Measurements from ENCODE around the gene PROSER2. TPM values are rescaled to one million over a fixed set of nuclear protein-coding genes. Genes with fewer than 3 reads are reported as not detected.
"Not testable (repeated sequence)": the region's sequence is repeated elsewhere in the genome, so short reads cannot be mapped to it uniquely, and the experiment has no call there.

The PROSER2 gene
- total and polyA plus RNA-seq, 9 donors = 1.3 to 13.4 (median 3.7) TPM

GRCh38 chr10:11887381-11888227 is 64.4 kb downstream of the PROSER2 start:
- H3K27me3 ChIP-seq = no peaks in the 10 kb centered on the region
- H3K4me1 ChIP-seq (ENCODE audit: insufficient read depth) = no peaks in the 10 kb centered on the region
- H3K36me3 ChIP-seq = no peaks in the 10 kb centered on the region
- H3K27ac ChIP-seq = no peak overlapping the region
- TF ChIP-seq, protein P1, sequence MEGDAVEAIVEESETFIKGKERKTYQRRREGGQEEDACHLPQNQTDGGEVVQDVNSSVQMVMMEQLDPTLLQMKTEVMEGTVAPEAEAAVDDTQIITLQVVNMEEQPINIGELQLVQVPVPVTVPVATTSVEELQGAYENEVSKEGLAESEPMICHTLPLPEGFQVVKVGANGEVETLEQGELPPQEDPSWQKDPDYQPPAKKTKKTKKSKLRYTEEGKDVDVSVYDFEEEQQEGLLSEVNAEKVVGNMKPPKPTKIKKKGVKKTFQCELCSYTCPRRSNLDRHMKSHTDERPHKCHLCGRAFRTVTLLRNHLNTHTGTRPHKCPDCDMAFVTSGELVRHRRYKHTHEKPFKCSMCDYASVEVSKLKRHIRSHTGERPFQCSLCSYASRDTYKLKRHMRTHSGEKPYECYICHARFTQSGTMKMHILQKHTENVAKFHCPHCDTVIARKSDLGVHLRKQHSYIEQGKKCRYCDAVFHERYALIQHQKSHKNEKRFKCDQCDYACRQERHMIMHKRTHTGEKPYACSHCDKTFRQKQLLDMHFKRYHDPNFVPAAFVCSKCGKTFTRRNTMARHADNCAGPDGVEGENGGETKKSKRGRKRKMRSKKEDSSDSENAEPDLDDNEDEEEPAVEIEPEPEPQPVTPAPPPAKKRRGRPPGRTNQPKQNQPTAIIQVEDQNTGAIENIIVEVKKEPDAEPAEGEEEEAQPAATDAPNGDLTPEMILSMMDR (IDR thresholded peaks at IDR 0.05) = no peak
- no peak for TF ChIP-seq EP300 (IDR thresholded peaks at IDR 0.05)
- H3K4me3 ChIP-seq = no peak overlapping the region
- no peak for DNase-seq
- H3K9me3 ChIP-seq = no peaks in the 10 kb centered on the region
- 81 to 83% (median 81%) methylated on average over 16 of the region's 16 CpGs for WGBS, 3 donors
- intact Hi-C loops (cut with DNase I) = no loop called here

GRCh38 chr10:11889263-11889662 is 66.1 kb downstream of the PROSER2 start:
- intact Hi-C loops (cut with DNase I); H3K4me3 ChIP-seq; H3K9me3 ChIP-seq; H3K27me3 ChIP-seq; H3K27ac ChIP-seq; DNase-seq; H3K36me3 ChIP-seq; H3K4me1 ChIP-seq (ENCODE audit: insufficient read depth): not testable (repeated sequence)
- WGBS, 3 donors = 82 to 84% (median 83%) methylated on average over 8 of the region's 8 CpGs

GRCh38 chr10:11891776-11892486 is 68.8 kb downstream of the PROSER2 start:
- H3K9me3 ChIP-seq = no peaks in the 10 kb centered on the region
- intact Hi-C loops (cut with DNase I) = loop anchor here in 1 of 4 donors (5.0 kb wide), 1 partner anchor 860 kb away; no protein-coding TSS in a partner anchor
- no peaks in the 10 kb centered on the region for H3K36me3 ChIP-seq
- DNase-seq = no peak
- H3K27me3 ChIP-seq = no peaks in the 10 kb centered on the region
- H3K4me3 ChIP-seq = no peak overlapping the region
- no peak for TF ChIP-seq EP300 (IDR thresholded peaks at IDR 0.05)
- WGBS, 3 donors = 96 to 97% (median 96%) methylated on average over 22 of the region's 22 CpGs
- H3K27ac ChIP-seq = no peak overlapping the region
- no peaks in the 10 kb centered on the region for H3K4me1 ChIP-seq (ENCODE audit: insufficient read depth)

DNA sequence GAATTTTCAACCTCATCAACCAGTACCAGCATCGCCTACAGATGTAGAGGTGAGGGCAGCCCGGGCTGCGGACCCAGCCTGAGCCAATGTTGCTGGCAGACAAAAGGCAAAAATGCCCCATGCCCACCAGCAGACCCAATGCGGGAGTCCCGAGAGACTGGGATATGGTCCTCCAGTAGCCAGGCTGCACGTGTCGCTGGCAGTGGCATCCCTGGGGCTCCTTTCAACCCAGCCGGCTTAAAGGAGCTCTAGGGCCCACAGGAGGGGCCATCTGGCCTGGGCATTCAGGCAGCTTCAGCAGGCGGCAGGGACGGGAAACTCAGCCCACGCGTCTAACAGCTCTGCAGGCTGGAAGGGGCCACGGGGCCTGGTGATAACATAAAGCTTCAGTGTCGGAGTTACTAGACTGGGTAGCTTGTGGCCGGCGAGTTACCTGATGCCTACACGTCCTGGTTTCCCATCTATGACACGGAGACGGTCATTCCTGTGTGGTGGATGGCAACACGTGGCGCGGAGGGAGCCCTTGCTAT is 70.7 kb downstream of the PROSER2 start:
- no peaks in the 10 kb centered on the region for H3K4me1 ChIP-seq (ENCODE audit: insufficient read depth)
- H3K9me3 ChIP-seq = no peaks in the 10 kb centered on the region
- no peak for DNase-seq
- no peak overlapping the region for H3K27ac ChIP-seq
- H3K4me3 ChIP-seq = no peak overlapping the region
- H3K27me3 ChIP-seq = no peaks in the 10 kb centered on the region
- TF ChIP-seq POLR2A (IDR thresholded peaks at IDR 0.05) = no peak
- no peak for TF ChIP-seq EP300 (IDR thresholded peaks at IDR 0.05)
- TF ChIP-seq, protein P1 (IDR thresholded peaks at IDR 0.05) = no peak
- intact Hi-C loops (cut with DNase I) = loop anchor here in 1 of 4 donors (5.0 kb wide), 1 partner anchor 858 kb away; no protein-coding TSS in a partner anchor
- WGBS, 3 donors = 82 to 84% (median 84%) methylated on average over 19 to 22 of the region's 22 CpGs
- H3K36me3 ChIP-seq = no peaks in the 10 kb centered on the region

GRCh38 chr10:11894381-11895107 is 71.4 kb downstream of the PROSER2 start:
- Histone ChIP-seq H3K4me3 (no peak overlapping the region), H3K27me3 (no peaks in the 10 kb centered on the region), H3K4me1 (ENCODE audit: insufficient read depth) (no peaks in the 10 kb centered on the region), H3K9me3 (no peaks in the 10 kb centered on the region), H3K36me3 (no peaks in the 10 kb centered on the region), H3K27ac (no peak overlapping the region)
- no peak for DNase-seq
- TF ChIP-seq EP300 (IDR thresholded peaks at IDR 0.05) (no peak), POLR2A (IDR thresholded peaks at IDR 0.05) (no peak)
- TF ChIP-seq, protein P1 (IDR thresholded peaks at IDR 0.05) = no peak
- intact Hi-C loops (cut with DNase I) = loop anchor here in 1 of 4 donors (5.0 kb wide), 1 partner anchor 858 kb away; no protein-coding TSS in a partner anchor
- WGBS, 3 donors = 89 to 92% (median 91%) methylated on average over 47 of the region's 47 CpGs

Data from ovary (tissue), 9 donors.